Panc1 (cell line): Measurements from ENCODE around the gene BFSP1. TPM values are rescaled to one million over a fixed set of nuclear protein-coding genes. Genes with fewer than 3 reads are reported as not detected.

Experiments used
- ATAC-seq: fragments of 200-7000 bp; cut with Tn5 transposase; 2 replicates; pipeline ENCODE4 v1.9.1; 2020; ENCODE audit warnings: mild to moderate bottlenecking, moderate library complexity
- BruUV-seq: library from RNA; stranded (reverse); fragments of 400-500 nt; replicated peaks from 2 replicates; lab custom pipeline; 2021; lab: Mats Ljungman, UMichigan
- CTCF ChIA-PET: fragments of 300-600 bp; sonication (Branson Sonifier 250); formaldehyde crosslinking; loops from one replicate; lab custom pipeline; 2022; ENCODE audit warnings: antibody characterized with exemption; lab: Charles Lee
- POLR2A ChIA-PET: fragments of 300-600 bp; sonication (Branson Sonifier 250); formaldehyde crosslinking; loops from one replicate; lab custom pipeline; 2022; ENCODE audit warnings: antibody characterized with exemption; lab: Charles Lee
- DNase-seq: peaks from one replicate; pipeline ENCODE4 v3.0.0-alpha.2; 2010; ENCODE audit warnings: low read depth, low spot score
- H3K27ac ChIP-seq: 2 replicates; pipeline ENCODE4 v1.5.1; 2011; ENCODE audit warnings: mild to moderate bottlenecking, low read length, inconsistent platforms
- H3K27me3 ChIP-seq: fragments of 200-500 bp; sonication (Bioruptor generic); 2 replicates; pipeline ENCODE4 v1.6.0; 2014; ENCODE audit warnings: low read length, inconsistent platforms; ENCODE audit not compliant: control insufficient read depth, insufficient read depth
- H3K36me3 ChIP-seq: fragments of 200-500 bp; sonication (Bioruptor generic); 2 replicates; pipeline ENCODE4 v1.5.1; 2014; ENCODE audit warnings: inconsistent platforms, mild to moderate bottlenecking, low read length, moderate library complexity; ENCODE audit not compliant: control insufficient read depth, insufficient read depth
- H3K4me1 ChIP-seq: 2 replicates; pipeline ENCODE4 v1.5.1; 2011; ENCODE audit warnings: inconsistent platforms, mild to moderate bottlenecking, low read length, moderate library complexity; ENCODE audit not compliant: control insufficient read depth, insufficient read depth
- H3K4me3 ChIP-seq, 2 experiments: 2 replicates each; pipeline ENCODE4 v1.5.1; 2011 to 2012; ENCODE audit warnings: low read depth in 2 of 2, low read length in 2 of 2, mild to moderate bottlenecking in 2 of 2, inconsistent platforms in 1 of 2, moderate library complexity in 1 of 2
- H3K9me3 ChIP-seq: fragments of 200-500 bp; sonication (Bioruptor generic); 2 replicates; pipeline ENCODE4 v1.5.1; 2014; ENCODE audit warnings: low read depth, mild to moderate bottlenecking, inconsistent platforms, low read length, moderate library complexity; ENCODE audit not compliant: control insufficient read depth, insufficient read depth
- POLR2AphosphoS5 ChIP-seq: IDR thresholded peaks from 2 replicates; pipeline ENCODE4 v1.6.1; 2012; ENCODE audit warnings: mild to moderate bottlenecking, low read depth, low read length, moderate library complexity
- SIN3A ChIP-seq: IDR thresholded peaks from 2 replicates; pipeline ENCODE4 v1.6.1; 2012; ENCODE audit warnings: low read depth, mild to moderate bottlenecking, low read length, moderate library complexity, borderline replicate concordance; ENCODE audit not compliant: insufficient read depth
- TCF7L2 ChIP-seq: IDR thresholded peaks from 2 replicates; pipeline ENCODE4 v1.6.1; 2011; ENCODE audit warnings: mild to moderate bottlenecking, low read depth, low read length, inconsistent platforms
- in situ Hi-C: cut with HindIII; loops from 2 replicates; pipeline ENCODE4 v1.10.0; 2016; ENCODE audit warnings: low sequenced_read_pairs, low pct_unique_long_range_greater_than_20kb
- intact Hi-C: fragments of 100-400 bp; cut with micrococcal nuclease; formaldehyde crosslinking; loops from one replicate; pipeline ENCODE4 v1.10.0; 2022; ENCODE audit not compliant: unreplicated experiment
- total RNA-seq: library from RNA; stranded (reverse); gene quantifications from one replicate; pipeline ENCODE4 v1.2.1, GENCODE V29; 2021; ENCODE audit not compliant: unreplicated experiment
- TF ChIP-seq, protein P1 (sequence below): fragments of 450-650 bp; IDR thresholded peaks from 2 replicates; pipeline ENCODE4 v1.5.1; 2017; ENCODE audit warnings: mild to moderate bottlenecking
- TF ChIP-seq, protein P2 (sequence below), 2 experiments: IDR thresholded peaks; 2 replicates each; pipeline ENCODE4 v1.6.1; 2011 to 2012; ENCODE audit warnings: low read depth in 2 of 2, control low read depth in 1 of 2, low read length in 1 of 2, mild to moderate bottlenecking in 1 of 2, moderate library complexity in 1 of 2; ENCODE audit not compliant: insufficient read depth in 1 of 2

Gene BFSP1
- total RNA-seq, 1 experiment from 2014 or later = 6.9 TPM

DNA sequence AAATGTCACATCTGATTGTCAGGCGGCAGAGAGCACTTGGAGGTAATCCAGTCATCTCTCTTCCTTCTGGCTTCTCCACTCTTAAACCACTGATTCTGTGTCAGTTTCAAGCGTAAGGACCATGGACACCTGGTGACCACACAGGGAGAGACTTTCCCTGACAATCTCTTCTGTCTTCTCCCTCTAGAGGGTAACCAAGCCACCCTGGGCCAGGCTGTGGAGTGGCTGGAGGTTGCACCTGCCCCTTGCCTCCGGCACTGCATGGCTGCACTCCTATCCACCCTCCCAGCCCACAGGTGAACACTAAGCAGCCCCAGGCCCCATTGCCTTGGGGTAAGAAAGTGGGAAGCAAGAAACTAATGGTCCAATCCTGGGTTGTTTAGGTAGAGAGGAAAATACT is 78.7 kb downstream of the BFSP1 start:
- ATAC-seq = no peak; the same call in 1 of the 2 replicates
- ChIA-PET POLR2A (no interaction called here), CTCF (no interaction called here)
- Histone ChIP-seq H3K27ac (no peak overlapping the region), H3K4me3 (no peak overlapping the region), H3K9me3 (no peaks in the 10 kb centered on the region), H3K4me1 (no peaks in the 10 kb centered on the region), H3K27me3 (peaks cover 16% of the 10 kb centered on the region), H3K36me3 (no peaks in the 10 kb centered on the region; the same call in 1 of the 2 replicates)
- BruUV-seq = no TSS peak
- in situ Hi-C loops = no loop called here
- no peak for DNase-seq
- intact Hi-C loops = no loop called here
- TF ChIP-seq, protein P1, sequence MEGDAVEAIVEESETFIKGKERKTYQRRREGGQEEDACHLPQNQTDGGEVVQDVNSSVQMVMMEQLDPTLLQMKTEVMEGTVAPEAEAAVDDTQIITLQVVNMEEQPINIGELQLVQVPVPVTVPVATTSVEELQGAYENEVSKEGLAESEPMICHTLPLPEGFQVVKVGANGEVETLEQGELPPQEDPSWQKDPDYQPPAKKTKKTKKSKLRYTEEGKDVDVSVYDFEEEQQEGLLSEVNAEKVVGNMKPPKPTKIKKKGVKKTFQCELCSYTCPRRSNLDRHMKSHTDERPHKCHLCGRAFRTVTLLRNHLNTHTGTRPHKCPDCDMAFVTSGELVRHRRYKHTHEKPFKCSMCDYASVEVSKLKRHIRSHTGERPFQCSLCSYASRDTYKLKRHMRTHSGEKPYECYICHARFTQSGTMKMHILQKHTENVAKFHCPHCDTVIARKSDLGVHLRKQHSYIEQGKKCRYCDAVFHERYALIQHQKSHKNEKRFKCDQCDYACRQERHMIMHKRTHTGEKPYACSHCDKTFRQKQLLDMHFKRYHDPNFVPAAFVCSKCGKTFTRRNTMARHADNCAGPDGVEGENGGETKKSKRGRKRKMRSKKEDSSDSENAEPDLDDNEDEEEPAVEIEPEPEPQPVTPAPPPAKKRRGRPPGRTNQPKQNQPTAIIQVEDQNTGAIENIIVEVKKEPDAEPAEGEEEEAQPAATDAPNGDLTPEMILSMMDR = no peak
- no peak for TF ChIP-seq TCF7L2
- no peak for TF ChIP-seq POLR2AphosphoS5
- TF ChIP-seq, protein P2, sequence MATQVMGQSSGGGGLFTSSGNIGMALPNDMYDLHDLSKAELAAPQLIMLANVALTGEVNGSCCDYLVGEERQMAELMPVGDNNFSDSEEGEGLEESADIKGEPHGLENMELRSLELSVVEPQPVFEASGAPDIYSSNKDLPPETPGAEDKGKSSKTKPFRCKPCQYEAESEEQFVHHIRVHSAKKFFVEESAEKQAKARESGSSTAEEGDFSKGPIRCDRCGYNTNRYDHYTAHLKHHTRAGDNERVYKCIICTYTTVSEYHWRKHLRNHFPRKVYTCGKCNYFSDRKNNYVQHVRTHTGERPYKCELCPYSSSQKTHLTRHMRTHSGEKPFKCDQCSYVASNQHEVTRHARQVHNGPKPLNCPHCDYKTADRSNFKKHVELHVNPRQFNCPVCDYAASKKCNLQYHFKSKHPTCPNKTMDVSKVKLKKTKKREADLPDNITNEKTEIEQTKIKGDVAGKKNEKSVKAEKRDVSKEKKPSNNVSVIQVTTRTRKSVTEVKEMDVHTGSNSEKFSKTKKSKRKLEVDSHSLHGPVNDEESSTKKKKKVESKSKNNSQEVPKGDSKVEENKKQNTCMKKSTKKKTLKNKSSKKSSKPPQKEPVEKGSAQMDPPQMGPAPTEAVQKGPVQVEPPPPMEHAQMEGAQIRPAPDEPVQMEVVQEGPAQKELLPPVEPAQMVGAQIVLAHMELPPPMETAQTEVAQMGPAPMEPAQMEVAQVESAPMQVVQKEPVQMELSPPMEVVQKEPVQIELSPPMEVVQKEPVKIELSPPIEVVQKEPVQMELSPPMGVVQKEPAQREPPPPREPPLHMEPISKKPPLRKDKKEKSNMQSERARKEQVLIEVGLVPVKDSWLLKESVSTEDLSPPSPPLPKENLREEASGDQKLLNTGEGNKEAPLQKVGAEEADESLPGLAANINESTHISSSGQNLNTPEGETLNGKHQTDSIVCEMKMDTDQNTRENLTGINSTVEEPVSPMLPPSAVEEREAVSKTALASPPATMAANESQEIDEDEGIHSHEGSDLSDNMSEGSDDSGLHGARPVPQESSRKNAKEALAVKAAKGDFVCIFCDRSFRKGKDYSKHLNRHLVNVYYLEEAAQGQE (IDR thresholded peaks at IDR 0.05; ENCODE audit: insufficient read depth in 1 of 2, low read depth in 2 of 2, low read length in 1 of 2) = no peak
- TF ChIP-seq SIN3A = no peak

DNA sequence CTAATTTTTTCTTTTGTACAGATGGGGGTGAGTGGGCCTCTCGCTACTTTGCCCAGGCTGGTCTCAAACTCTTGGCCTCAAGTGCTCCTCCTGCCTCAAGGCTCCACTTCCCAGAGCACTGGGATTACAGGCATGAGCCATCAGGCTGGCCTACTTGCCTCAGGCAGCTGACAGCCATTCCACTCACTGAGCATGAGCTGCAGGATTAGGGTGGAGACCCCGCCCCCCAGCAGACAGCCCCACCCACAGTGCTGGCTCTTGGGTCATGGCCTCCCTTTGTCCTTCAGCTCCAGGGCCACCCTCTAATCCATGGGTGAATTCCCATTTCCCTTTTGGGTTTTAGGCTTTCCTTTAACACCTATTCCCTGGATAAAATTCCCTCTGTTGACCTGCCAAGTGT is 82.1 kb downstream of the BFSP1 start:
- no peak overlapping the region for H3K4me3 ChIP-seq
- intact Hi-C loops (no loop called here), in situ Hi-C loops (no loop called here)
- DNase-seq (no peak), ATAC-seq (no peak)
- H3K4me1 ChIP-seq = no peaks in the 10 kb centered on the region
- ChIA-PET CTCF (no interaction called here), POLR2A (no interaction called here)
- TF ChIP-seq, protein P2 (IDR thresholded peaks at IDR 0.05; ENCODE audit: insufficient read depth in 1 of 2, low read depth in 2 of 2, low read length in 1 of 2) = no peak
- peaks cover 8% of the 10 kb centered on the region for H3K27me3 ChIP-seq
- no TSS peak for BruUV-seq
- no peaks in the 10 kb centered on the region; the same call in 1 of the 2 replicates for H3K36me3 ChIP-seq
- no peaks in the 10 kb centered on the region for H3K9me3 ChIP-seq
- no peak overlapping the region for H3K27ac ChIP-seq
